ENCODE results near the gene CREB3L1.

GRCh38 chr11:46246521-46246920, 30.9 kb upstream of the CREB3L1 start:
- TF ChIP-seq, protein P1, sequence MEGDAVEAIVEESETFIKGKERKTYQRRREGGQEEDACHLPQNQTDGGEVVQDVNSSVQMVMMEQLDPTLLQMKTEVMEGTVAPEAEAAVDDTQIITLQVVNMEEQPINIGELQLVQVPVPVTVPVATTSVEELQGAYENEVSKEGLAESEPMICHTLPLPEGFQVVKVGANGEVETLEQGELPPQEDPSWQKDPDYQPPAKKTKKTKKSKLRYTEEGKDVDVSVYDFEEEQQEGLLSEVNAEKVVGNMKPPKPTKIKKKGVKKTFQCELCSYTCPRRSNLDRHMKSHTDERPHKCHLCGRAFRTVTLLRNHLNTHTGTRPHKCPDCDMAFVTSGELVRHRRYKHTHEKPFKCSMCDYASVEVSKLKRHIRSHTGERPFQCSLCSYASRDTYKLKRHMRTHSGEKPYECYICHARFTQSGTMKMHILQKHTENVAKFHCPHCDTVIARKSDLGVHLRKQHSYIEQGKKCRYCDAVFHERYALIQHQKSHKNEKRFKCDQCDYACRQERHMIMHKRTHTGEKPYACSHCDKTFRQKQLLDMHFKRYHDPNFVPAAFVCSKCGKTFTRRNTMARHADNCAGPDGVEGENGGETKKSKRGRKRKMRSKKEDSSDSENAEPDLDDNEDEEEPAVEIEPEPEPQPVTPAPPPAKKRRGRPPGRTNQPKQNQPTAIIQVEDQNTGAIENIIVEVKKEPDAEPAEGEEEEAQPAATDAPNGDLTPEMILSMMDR (IDR thresholded peaks at IDR 0.05; ENCODE audit: insufficient read depth, low read length, poor library complexity, severe bottlenecking): no peak
- no peak for TF ChIP-seq EZH2phosphoT487 (conservative IDR thresholded peaks at IDR 0.05; ENCODE audit: low read length)
